SH-SY5Y (cell line): ENCODE results near the gene AEN.

Source experiments
- GATA2 ChIP-seq: IDR thresholded peaks from 2 replicates; pipeline ENCODE4 v1.6.1; 2011; ENCODE audit warnings: mild to moderate bottlenecking, low read depth, low read length
- GATA3 ChIP-seq: IDR thresholded peaks from 2 replicates; pipeline ENCODE4 v1.6.1; 2011; ENCODE audit warnings: low read depth, mild to moderate bottlenecking, low read length, moderate library complexity

GRCh38 chr15:88574655-88575054, 46.5 kb upstream of the AEN start:
- no peak for TF ChIP-seq GATA2
- TF ChIP-seq GATA3 = no peak
